CD4-positive, alpha-beta T cell (primary cell): ENCODE measurements around the gene TUB. TPM values are rescaled to one million over a fixed set of nuclear protein-coding genes. Genes with fewer than 3 reads are reported as not detected.

Source experiments
- ATAC-seq: fragments of 200-7000 bp; cut with Tn5 transposase; one replicate; pipeline ENCODE4 v1.10.0; 2022; ENCODE audit warnings: mild to moderate bottlenecking; ENCODE audit not compliant: poor library complexity
- CTCF ChIA-PET: fragments of 350-600 bp; sonication (Branson Sonifier 250); formaldehyde crosslinking; loops from one replicate; lab custom pipeline; 2021; ENCODE audit warnings: antibody characterized with exemption, inconsistent platforms; lab: Charles Lee
- POLR2A ChIA-PET: fragments of 350-600 bp; sonication (Branson Sonifier 250); formaldehyde crosslinking; loops from one replicate; lab custom pipeline; 2021; ENCODE audit warnings: antibody characterized with exemption, inconsistent platforms; lab: Charles Lee
- DNase-seq, 14 experiments: peaks; one replicate each; pipeline ENCODE4 v3.0.0-alpha.2; 2013 to 2020; ENCODE audit warnings: mixed read lengths in 2 of 14
- H3K27ac ChIP-seq, 2 donors: one replicate each; pipeline versions ENCODE4 v1.5.1 to v1.7.0; 2013; ENCODE audit warnings: low read length in 2 of 2, low read depth in 1 of 2, mild to moderate bottlenecking in 1 of 2
- H3K27me3 ChIP-seq, 2 experiments: 1 replicate in 1 of 2; 2 replicates in 1 of 2; pipeline versions ENCODE4 v1.6.1 to v1.7.0; 2013; ENCODE audit warnings: low read length in 2 of 2, control low read depth in 1 of 2, mild to moderate bottlenecking in 1 of 2, moderate library complexity in 1 of 2; ENCODE audit not compliant: insufficient read depth in 2 of 2, control insufficient read depth in 1 of 2
- H3K36me3 ChIP-seq: one replicate; pipeline ENCODE4 v1.6.1; 2013; ENCODE audit warnings: low read length, control low read depth; ENCODE audit not compliant: insufficient read depth
- H3K4me1 ChIP-seq: one replicate; pipeline ENCODE4 v1.6.1; 2013; ENCODE audit warnings: low read length, control low read depth; ENCODE audit not compliant: insufficient read depth
- H3K4me3 ChIP-seq: one replicate; pipeline ENCODE4 v1.5.1; 2013; ENCODE audit warnings: mild to moderate bottlenecking, low read length, moderate library complexity
- H3K9me3 ChIP-seq, 2 experiments: 1 replicate in 1 of 2; 2 replicates in 1 of 2; pipeline versions ENCODE4 v1.6.1 to v1.7.0; 2013; ENCODE audit warnings: low read length in 2 of 2, mild to moderate bottlenecking in 2 of 2, control low read depth in 1 of 2, moderate library complexity in 1 of 2; ENCODE audit not compliant: control insufficient read depth in 1 of 2, insufficient read depth in 1 of 2
- H3K27ac Mint-ChIP-seq: one replicate; pipeline ENCODE4 v1.8.0; 2020; ENCODE audit warnings: mixed read lengths
- H3K27me3 Mint-ChIP-seq: one replicate; pipeline ENCODE4 v1.8.0; 2021; ENCODE audit warnings: mixed read lengths
- H3K36me3 Mint-ChIP-seq: one replicate; pipeline ENCODE4 v1.8.0; 2021; ENCODE audit warnings: low read depth, mixed read lengths
- H3K4me1 Mint-ChIP-seq: one replicate; pipeline ENCODE4 v1.8.0; 2021; ENCODE audit warnings: low read depth, mixed read lengths
- H3K4me3 Mint-ChIP-seq: one replicate; pipeline ENCODE4 v1.8.0; 2020; ENCODE audit warnings: mild to moderate bottlenecking, mixed read lengths
- H3K9me3 Mint-ChIP-seq: one replicate; pipeline ENCODE4 v1.8.0; 2020; ENCODE audit warnings: mixed read lengths
- intact Hi-C, 2 experiments: fragments of 100-400 bp; cut with DNase I in 1 of 2; cut with micrococcal nuclease in 1 of 2; formaldehyde crosslinking; loops; one replicate each; pipeline versions ENCODE4 v1.15.1 to v1.9.0; 2023 to 2025; cut with DNase I, micrococcal nuclease
- total RNA-seq, 174 experiments: library from RNA in 2 of 174; stranded (reverse) in 2 of 174; gene quantifications; one replicate each; pipeline ENCODE4 v1.2.3 and lab custom pipeline; 2021 to 2026
- TF ChIP-seq, protein P1 (sequence below): fragments of 200-600 bp; IDR thresholded peaks from one replicate; pipeline ENCODE4 v1.8.0; 2022; ENCODE audit warnings: antibody characterized with exemption, mild to moderate bottlenecking

The TUB gene
- total RNA-seq, 2 experiments from 2014 or later: 0.08 TPM; not detected in 1

DNA sequence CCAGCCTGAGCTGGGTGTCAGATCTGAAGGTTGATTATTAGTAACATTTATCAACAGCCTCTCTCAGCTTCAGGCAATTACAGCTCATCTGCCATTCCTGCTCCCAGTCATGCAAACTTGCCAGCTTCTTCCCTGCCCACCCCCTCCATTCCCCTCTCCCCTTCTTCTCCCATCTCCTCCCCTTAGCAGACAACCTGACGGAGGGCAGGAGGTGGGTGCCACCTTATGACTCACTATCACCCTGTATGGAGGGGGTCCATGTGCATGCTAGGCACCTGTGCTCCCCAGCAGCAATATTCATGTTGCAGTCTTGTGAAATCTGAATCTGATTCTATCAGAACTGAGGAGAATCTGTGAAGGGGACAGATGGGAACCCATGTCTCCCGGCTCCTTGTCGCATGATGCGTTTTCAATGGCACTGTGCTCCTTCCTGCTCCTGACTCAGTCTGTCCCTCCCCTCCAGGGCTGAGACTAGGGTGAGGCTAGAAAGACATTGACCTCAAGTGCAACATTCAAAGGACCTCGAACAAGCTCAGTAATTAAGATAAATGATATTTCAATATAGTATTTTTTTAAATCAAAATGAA lies 46.3 kb upstream of the TUB start:
- peaks cover 0 to 5% of the 10 kb centered on the region in 2 experiments for H3K9me3 ChIP-seq
- no peak overlapping the region for H3K4me3 ChIP-seq
- TF ChIP-seq, protein P1, sequence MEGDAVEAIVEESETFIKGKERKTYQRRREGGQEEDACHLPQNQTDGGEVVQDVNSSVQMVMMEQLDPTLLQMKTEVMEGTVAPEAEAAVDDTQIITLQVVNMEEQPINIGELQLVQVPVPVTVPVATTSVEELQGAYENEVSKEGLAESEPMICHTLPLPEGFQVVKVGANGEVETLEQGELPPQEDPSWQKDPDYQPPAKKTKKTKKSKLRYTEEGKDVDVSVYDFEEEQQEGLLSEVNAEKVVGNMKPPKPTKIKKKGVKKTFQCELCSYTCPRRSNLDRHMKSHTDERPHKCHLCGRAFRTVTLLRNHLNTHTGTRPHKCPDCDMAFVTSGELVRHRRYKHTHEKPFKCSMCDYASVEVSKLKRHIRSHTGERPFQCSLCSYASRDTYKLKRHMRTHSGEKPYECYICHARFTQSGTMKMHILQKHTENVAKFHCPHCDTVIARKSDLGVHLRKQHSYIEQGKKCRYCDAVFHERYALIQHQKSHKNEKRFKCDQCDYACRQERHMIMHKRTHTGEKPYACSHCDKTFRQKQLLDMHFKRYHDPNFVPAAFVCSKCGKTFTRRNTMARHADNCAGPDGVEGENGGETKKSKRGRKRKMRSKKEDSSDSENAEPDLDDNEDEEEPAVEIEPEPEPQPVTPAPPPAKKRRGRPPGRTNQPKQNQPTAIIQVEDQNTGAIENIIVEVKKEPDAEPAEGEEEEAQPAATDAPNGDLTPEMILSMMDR: no peak
- H3K36me3 ChIP-seq: no peaks in the 10 kb centered on the region
- no peak overlapping the region for H3K27ac Mint-ChIP-seq
- intact Hi-C loops: loop anchor here in 1 of 2 experiments (2.0 to 5.0 kb wide), 2 partner anchors 64 to 533 kb away; no protein-coding TSS in a partner anchor
- H3K4me1 Mint-ChIP-seq: peaks cover 7% of the 10 kb centered on the region
- no peak overlapping the region for H3K27ac ChIP-seq
- H3K4me3 Mint-ChIP-seq: no peak overlapping the region
- H3K27me3 Mint-ChIP-seq: peaks cover 53% of the 10 kb centered on the region
- H3K9me3 Mint-ChIP-seq: no peaks in the 10 kb centered on the region
- H3K36me3 Mint-ChIP-seq: no peaks in the 10 kb centered on the region
- peaks cover 4% of the 10 kb centered on the region in 2 experiments for H3K27me3 ChIP-seq
- ATAC-seq: no peak
- H3K4me1 ChIP-seq: peaks cover 8% of the 10 kb centered on the region
- DNase-seq: no peak
- ChIA-PET CTCF (interaction anchor here (0.5 to 2.2 kb wide), 2 partner anchors 64 to 1940 kb away, joined by 3 to 28 read pairs; no protein-coding TSS in a partner anchor), POLR2A (interaction anchor here (0.6 kb wide), 1 partner anchor 848 kb away, joined by 3 read pairs; no protein-coding TSS in a partner anchor)

DNA sequence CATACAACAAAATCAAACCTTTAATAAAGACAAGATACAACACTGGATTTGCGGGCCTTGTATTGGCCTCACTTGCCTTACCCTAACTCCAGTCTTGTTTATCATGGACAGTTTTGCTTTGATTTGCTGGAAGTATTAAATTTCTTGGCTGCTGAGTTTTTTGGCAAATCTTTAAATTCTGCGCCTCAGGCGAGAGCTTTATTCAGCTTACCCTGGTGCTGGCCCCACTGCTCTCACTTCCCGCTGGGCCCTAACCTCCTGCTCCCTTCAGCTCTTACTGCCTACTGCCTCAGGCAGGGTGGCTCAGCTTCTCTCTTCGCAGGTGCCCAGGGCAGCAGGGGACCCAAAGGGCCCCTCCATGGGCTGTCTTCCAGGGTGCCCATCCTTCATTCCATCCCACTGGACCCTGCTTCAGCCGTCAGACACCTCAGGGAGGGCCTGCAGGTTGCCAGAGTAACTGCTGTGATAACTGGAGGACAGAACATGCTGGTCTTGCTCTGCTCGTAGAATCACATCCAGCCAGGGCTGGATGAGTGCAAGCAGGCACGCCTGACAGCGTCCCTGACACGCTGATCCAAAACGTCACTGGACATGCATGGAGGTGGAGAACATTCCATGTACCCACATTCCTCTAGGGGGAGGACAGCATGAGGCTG lies 45.7 kb upstream of the TUB start:
- Mint-ChIP-seq H3K9me3 (no peaks in the 10 kb centered on the region), H3K27me3 (peaks cover 46% of the 10 kb centered on the region), H3K27ac (no peak overlapping the region), H3K36me3 (no peaks in the 10 kb centered on the region), H3K4me1 (peaks cover 7% of the 10 kb centered on the region), H3K4me3 (no peak overlapping the region)
- intact Hi-C loops: loop anchor here in 1 of 2 experiments (2.0 kb wide), 1 partner anchor 63 kb away; no protein-coding TSS in a partner anchor
- peaks cover 0 to 5% of the 10 kb centered on the region in 2 experiments for H3K9me3 ChIP-seq
- H3K27me3 ChIP-seq: peaks cover 0 to 5% of the 10 kb centered on the region in 2 experiments
- CTCF ChIA-PET: interaction anchor here (0.5 kb wide), 1 partner anchor 1939 kb away, joined by 3 read pairs; no protein-coding TSS in a partner anchor
- TF ChIP-seq, protein P1: no peak
- POLR2A ChIA-PET: no interaction called here
- no peak overlapping the region for H3K27ac ChIP-seq
- H3K4me1 ChIP-seq: peaks cover 8% of the 10 kb centered on the region
- ATAC-seq (no peak), DNase-seq (no peak)
- no peaks in the 10 kb centered on the region for H3K36me3 ChIP-seq
- H3K4me3 ChIP-seq: no peak overlapping the region

DNA sequence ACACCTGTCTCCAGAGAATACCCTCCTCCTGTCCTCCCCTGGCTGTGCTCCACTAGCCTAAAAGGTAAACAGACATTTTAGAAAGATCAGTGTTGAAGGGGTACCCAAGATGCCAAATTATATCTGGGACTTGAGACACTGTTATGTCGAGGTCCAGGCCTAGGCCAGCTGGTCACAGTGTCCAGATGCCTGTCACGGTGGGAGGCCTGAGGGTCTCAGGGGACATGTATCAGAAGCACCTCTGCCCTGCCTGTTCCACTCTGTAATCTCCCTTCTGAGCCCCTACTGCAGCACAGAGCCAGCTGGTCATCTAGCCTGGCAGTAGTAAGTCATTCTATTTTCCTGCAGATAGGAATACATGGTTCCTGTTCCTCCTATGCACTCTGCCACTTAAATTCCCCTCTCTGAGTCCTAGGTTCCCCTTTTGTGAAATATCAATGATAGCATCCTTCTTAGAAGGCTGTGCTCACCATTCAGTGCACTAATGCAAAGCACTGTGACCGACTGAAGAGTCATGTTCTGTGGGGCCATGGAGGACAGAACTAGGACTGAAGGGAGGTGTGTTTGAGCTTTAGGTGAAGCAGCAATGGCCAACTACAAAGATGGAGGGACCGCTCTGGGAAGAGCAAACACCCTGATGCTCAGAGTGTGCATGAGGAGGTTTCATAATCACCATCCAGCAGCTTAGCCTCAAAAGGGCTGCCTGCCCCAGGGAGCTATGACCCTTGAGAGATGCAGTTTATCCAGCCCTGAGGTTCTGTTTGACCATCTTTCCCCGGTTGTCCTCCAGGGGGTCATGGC lies 44.8 kb upstream of the TUB start:
- H3K27ac Mint-ChIP-seq: no peak overlapping the region
- H3K4me1 ChIP-seq: peaks cover 8% of the 10 kb centered on the region
- no peak for ATAC-seq
- no peaks in the 10 kb centered on the region for H3K36me3 Mint-ChIP-seq
- no peak overlapping the region for H3K4me3 Mint-ChIP-seq
- H3K27me3 Mint-ChIP-seq: peaks cover 38% of the 10 kb centered on the region
- H3K36me3 ChIP-seq: no peaks in the 10 kb centered on the region
- TF ChIP-seq, protein P1: no peak
- POLR2A ChIA-PET: no interaction called here
- DNase-seq: peak in 1 of 14 experiments; percentile 10
- no peak overlapping the region for H3K27ac ChIP-seq
- no peaks in the 10 kb centered on the region for H3K9me3 Mint-ChIP-seq
- peaks cover 0 to 5% of the 10 kb centered on the region in 2 experiments for H3K9me3 ChIP-seq
- CTCF ChIA-PET: no interaction called here
- peaks cover 7% of the 10 kb centered on the region for H3K4me1 Mint-ChIP-seq
- H3K27me3 ChIP-seq: peaks cover 0 to 5% of the 10 kb centered on the region in 2 experiments
- no peak overlapping the region for H3K4me3 ChIP-seq
- intact Hi-C loops: no loop called here
